MM.1S (cell line): ENCODE data around the gene GAL3ST1.

Experiments
- CTCF ChIP-seq: fragments of 300-600 bp; sonication (generic); IDR thresholded peaks from 2 replicates; pipeline ENCODE4 v1.5.1; 2016; ENCODE audit warnings: antibody characterized with exemption, low read length, mixed read lengths
- EZH2 ChIP-seq: fragments of 300-600 bp; sonication (generic); optimal IDR thresholded peaks from 2 replicates; pipeline ENCODE3; 2017; ENCODE audit warnings: low read depth, mild to moderate bottlenecking, antibody characterized with exemption, low read length, mixed read lengths
- EZH2phosphoT487 ChIP-seq: fragments of 300-600 bp; sonication (generic); IDR thresholded peaks from 2 replicates; pipeline ENCODE4 v1.6.1; 2018; ENCODE audit warnings: antibody characterized with exemption, low read length

GRCh38 chr22:30602049-30602448, 27.6 kb upstream of the GAL3ST1 start:
- TF ChIP-seq CTCF (peak; percentile 48), EZH2 (no peak), EZH2phosphoT487 (no peak)
